ENCODE results near the gene DGLUCY. TPM values are rescaled to one million over a fixed set of nuclear protein-coding genes. Genes with fewer than 3 reads are reported as not detected.

DGLUCY gene
- total and polyA plus RNA-seq, 7 donors, result 20.4 to 135 (median 77.5) TPM

GRCh38 chr14:91127924-91128323, 14.1 kb downstream of the DGLUCY start:
- intact Hi-C loops (cut with DNase I), result loop anchor here in 1 of 2 donors (5.0 kb wide), 1 partner anchor 39 kb away; no protein-coding TSS in a partner anchor
- peak overlapping the region; percentile 90 for H3K27ac ChIP-seq
- TF ChIP-seq CTCF (IDR thresholded peaks at IDR 0.05), result no peak
- H3K4me1 ChIP-seq, result peaks cover 55% of the 10 kb centered on the region
- peak in 2 of 4 donors; percentile 1 to 3 for ATAC-seq
- H3K27me3 ChIP-seq (ENCODE audit: insufficient read depth in 3 of 3, low read length in 2 of 3), result no peaks in the 10 kb centered on the region
- H3K36me3 ChIP-seq (ENCODE audit: insufficient read depth in 1 of 2, low read depth in 1 of 2), result peaks cover 3 to 39% of the 10 kb centered on the region in 2 donors
- H3K4me3 ChIP-seq, result no peak overlapping the region
- DNase-seq, result no peak
- H3K9me3 ChIP-seq, result no peaks in the 10 kb centered on the region
- WGBS, 3 donors, result 96 to 98% (median 97%) methylated on average over 4 of the region's 4 CpGs

- intact Hi-C loops (cut with DNase I), result loop anchor here in 1 of 2 donors (5.0 kb wide), 1 partner anchor 39 kb away; no protein-coding TSS in a partner anchor
- no peak overlapping the region for H3K4me3 ChIP-seq
- H3K27ac ChIP-seq, result peak overlapping the region; percentile 90
- H3K4me1 ChIP-seq, result peaks cover 48% of the 10 kb centered on the region
- TF ChIP-seq CTCF (IDR thresholded peaks at IDR 0.05), result no peak
- DNase-seq, result no peak
- WGBS, 3 donors, result 72 to 83% (median 82%) methylated on average over 4 of the region's 4 CpGs
- H3K9me3 ChIP-seq, result no peaks in the 10 kb centered on the region
- peaks cover 3 to 47% of the 10 kb centered on the region in 2 donors for H3K36me3 ChIP-seq (ENCODE audit: insufficient read depth in 1 of 2, low read depth in 1 of 2)
- no peaks in the 10 kb centered on the region for H3K27me3 ChIP-seq (ENCODE audit: insufficient read depth in 3 of 3, low read length in 2 of 3)
- no peak for ATAC-seq
These were observed 14.8 kb downstream of the DGLUCY start for GRCh38 chr14:91128699-91129098.

- no peak for TF ChIP-seq CTCF (IDR thresholded peaks at IDR 0.05)
- H3K36me3 ChIP-seq (ENCODE audit: insufficient read depth in 1 of 2, low read depth in 1 of 2), result peaks cover 3 to 51% of the 10 kb centered on the region in 2 donors
- no peak for DNase-seq
- no peak for ATAC-seq
- H3K4me3 ChIP-seq, result no peak overlapping the region
- peaks cover 42% of the 10 kb centered on the region for H3K4me1 ChIP-seq
- 56 to 71% (median 58%) methylated on average over 2 of the region's 2 CpGs for WGBS, 3 donors
- peak overlapping the region; percentile 90 for H3K27ac ChIP-seq
- H3K9me3 ChIP-seq, result no peaks in the 10 kb centered on the region
- no peaks in the 10 kb centered on the region for H3K27me3 ChIP-seq (ENCODE audit: insufficient read depth in 3 of 3, low read length in 2 of 3)
- intact Hi-C loops (cut with DNase I), result loop anchor here in 1 of 2 donors (5.0 kb wide), 1 partner anchor 38 kb away; no protein-coding TSS in a partner anchor
These were observed 15.4 kb downstream of the DGLUCY start for GRCh38 chr14:91129261-91129660.

GRCh38 chr14:91135039-91135438, 21.2 kb downstream of the DGLUCY start:
- Histone ChIP-seq H3K27me3 (ENCODE audit: insufficient read depth in 3 of 3, low read length in 2 of 3) (no peaks in the 10 kb centered on the region), H3K4me3 (no peak overlapping the region), H3K36me3 (ENCODE audit: insufficient read depth in 1 of 2, low read depth in 1 of 2) (peaks cover 0 to 55% of the 10 kb centered on the region in 2 donors), H3K9me3 (no peaks in the 10 kb centered on the region), H3K27ac (no peak overlapping the region), H3K4me1 (peaks cover 10% of the 10 kb centered on the region)
- TF ChIP-seq CTCF (IDR thresholded peaks at IDR 0.05), result no peak
- DNase-seq (no peak), ATAC-seq (no peak)
- intact Hi-C loops (cut with DNase I), result loop anchor here (5.0 kb wide), 2 partner anchors 37 to 73 kb away; partner anchors contain the start of gene RPS6KA5 (in 1 of the 2)
- WGBS, 3 donors, result 94 to 98% (median 96%) methylated on average over 7 of the region's 7 CpGs
